ENCODE results near the gene ANO2. TPM values are rescaled to one million over a fixed set of nuclear protein-coding genes. Genes with fewer than 3 reads are reported as not detected.

ANO2 gene
- polyA plus RNA-seq, 10 donors = 2.4 to 5.1 (median 3.8) TPM

DNA sequence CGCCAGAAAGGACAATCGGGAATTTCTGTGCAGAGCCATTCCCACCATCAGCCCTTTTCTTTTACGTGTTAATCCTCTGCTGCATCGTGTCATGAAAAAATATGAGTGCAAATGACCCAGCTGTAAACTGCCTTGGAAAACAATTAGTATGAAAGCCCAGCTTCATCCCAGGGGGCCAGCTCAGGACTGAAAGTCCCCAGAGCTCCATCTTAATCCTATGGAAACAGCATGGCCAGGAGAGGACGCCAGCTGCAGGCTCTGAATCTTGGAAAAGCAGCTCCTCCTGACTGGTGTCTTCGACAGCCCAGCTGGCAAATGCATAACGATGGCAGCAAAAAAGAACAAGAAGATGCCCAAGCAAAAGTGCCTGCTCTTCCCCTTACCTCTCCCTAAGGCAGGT is 321.6 kb downstream of the ANO2 start:
- no peak for DNase-seq

DNA sequence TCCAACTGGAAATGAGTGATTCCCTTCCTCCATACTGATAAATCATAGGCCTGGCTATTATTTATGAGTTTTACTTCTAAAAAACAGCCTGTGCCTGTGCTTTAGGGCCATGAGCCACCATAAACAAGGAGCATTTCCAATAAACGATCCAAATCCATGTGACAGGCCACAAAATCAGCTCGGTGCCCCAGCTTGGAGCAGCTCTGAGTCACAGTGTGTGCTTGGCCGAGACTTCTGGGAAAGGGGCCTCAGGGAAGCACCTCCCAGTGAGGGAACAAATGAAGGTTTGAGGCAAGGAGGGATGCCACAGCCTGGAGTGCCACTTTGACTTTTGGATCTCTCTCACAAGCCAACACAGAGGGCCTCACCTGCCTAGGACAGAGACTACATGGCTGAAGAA is 322.8 kb downstream of the ANO2 start:
- DNase-seq = no peak

DNA sequence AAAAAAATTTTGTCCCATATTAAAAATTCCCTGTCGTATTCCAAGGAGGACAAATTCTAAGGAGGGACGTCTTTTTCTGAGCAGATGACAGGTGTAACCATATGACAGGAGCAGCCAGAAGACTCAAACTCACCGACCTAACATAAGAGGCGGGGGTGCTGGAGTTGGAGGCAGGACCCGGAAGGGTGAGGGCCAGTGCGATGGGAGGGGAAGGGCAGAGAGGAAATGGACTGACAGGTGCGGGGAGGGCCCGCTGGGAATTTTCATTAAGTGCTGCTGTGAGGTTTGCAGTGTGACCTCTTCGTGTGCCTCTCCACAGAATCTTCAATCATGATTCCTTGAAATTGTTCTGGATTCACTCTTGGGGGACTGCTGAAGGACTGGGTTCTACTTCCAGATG is 323.7 kb downstream of the ANO2 start:
- no peak for DNase-seq

DNA sequence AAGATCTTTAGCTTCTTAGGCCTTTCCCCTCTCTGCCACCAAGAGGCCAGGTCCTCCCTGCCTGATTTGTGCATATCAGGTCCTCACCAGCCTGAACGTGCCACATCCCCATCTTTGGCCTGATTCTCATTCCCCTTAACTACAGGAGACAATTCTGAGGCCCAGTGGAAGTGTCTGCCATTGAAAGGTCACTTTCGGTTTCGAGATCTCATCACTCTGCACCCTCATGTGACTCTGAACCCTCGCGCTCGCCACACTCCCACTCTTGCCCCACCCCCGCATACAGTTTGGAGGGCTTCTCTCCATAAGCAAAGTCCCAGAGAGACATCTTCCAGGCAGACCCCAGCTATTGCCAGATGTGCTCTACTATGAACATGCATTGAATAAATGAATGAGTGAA is 324.2 kb downstream of the ANO2 start:
- no peak for DNase-seq

DNA sequence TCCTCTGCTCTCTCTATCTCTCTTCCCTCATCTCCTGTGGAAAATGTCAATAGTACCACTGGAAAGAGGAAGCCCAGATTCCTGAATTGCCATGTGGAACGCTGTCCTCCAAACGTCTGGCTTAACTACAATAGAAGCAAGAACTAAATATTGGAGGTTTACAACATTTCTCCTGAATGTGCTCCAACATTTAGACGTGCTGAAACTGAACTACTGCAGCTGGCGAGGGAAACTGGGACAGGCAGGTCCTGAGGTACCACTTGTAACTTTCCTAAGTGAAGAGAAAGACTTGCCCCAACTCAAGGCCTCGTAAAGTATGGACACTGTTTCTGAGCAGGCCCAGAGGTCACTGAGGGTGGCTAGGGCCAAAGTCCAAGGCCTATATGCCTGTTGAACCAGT is 325.4 kb downstream of the ANO2 start:
- peak in 1 of 3 donors; percentile 22 for DNase-seq

DNA sequence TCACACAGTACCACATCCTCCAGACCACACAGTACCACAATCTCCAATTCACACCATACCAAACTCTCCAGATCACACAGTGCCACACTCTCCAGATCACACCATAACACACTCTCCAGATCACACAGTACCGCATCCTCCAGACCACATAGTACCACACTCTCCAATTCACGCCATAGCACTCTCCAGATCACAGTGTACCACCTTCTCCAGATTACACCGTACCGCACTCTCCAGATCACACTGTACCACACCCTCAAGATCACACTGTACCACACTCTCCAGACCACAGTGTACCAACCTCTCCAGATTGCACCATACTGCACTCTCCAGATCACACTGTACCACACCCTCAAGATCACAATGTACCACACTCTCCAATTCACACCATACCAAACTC is 328.2 kb downstream of the ANO2 start:
- no peak for DNase-seq

DNA sequence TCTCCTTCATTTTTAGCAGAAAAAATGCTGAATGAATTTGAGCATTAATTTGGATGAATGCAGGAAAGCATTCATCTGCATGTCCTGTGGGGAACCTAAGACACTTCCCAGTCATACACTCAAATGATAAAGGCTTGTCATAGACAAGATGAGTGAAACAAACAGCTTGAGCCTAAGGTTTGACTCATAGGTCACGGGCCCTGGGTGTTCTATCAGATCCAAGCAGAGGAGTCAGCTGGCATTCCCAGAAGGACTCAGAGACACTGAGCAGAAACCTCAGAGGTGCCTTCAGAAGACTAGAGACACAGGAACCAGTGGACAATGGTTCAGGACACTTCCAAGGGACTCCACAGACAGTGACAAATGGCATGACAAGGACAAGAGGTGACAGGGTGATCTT is 329.3 kb downstream of the ANO2 start:
- no peak for DNase-seq

DNA sequence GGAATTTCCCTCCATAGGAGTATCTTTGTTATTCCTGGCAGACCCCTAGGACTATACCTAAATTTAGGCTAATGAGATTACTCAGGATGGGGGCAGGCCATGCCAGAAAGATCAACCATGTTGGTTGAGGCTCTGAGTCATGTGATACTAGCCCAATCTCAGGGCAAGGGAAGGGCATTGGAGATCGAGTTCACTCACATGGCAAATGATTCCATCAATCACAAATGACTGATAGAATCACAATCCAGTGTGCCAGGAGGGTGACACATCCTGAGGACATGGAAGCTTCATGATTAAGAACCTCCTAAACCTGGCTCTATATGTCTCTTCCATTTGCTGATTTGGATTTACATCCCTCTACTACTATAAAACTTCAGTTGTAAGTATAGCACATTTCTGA is 330.8 kb downstream of the ANO2 start:
- peak in 1 of 3 donors; percentile 41 for DNase-seq

DNA sequence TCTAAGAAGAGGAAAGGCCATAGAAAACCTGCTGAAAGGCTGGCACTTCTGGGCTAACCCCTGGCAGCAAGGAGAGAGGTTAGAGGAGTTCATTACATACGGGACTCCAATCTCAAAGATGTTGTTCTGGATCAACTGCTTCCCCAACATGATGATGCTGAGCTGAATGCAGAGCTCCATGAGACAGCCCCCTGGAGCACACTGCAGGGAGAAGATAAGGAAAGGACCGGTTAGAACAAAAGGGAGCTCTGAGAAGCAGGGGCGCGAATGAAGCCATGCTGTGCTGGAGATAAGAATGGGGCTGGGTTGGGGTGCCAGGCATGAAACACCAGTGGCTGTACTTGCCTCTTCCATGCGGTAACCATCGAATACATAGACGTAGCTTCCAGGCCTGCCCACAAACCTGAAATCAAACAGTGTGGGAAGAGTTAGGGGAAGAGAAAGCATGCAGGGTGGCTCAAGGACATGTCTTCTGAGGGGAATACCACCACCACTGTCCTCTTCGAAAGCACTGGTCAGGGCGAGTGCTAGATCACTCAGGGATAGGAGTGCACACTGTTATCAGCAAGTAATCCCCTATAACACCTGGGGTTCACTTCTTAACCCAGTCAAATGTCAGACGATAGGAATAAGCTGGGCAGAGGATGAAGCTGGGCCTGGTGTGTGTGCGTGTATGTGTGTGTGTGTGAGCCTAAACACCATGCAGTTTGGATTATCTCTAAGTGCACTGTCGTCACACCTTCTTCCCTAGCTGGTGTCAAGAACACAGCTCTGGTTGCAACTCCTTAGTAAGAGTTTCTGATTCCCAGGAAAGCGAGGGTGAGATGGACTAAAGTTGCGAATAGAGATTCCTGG is 332.3 kb downstream of the ANO2 start:
- no peak for DNase-seq

DNA sequence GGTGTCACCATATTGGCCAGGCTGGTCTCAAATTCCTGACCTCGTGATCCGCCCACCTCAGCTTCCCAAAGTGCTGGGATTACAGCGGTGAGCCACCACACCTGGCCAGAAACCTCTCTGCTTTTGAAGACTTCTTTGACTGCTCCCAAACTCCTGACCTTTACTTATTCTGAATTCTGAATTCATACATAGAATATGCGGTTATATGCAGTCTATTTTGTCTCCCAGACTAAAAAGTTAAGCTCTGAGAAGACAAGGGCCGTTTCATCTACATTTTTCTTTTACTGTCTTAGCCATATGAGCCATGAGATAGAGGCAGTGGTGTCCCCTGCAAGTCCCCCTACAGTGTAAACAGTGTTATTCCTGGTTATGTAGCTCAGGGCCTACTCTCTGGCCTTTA is 333.9 kb downstream of the ANO2 start:
- DNase-seq = no peak

DNA sequence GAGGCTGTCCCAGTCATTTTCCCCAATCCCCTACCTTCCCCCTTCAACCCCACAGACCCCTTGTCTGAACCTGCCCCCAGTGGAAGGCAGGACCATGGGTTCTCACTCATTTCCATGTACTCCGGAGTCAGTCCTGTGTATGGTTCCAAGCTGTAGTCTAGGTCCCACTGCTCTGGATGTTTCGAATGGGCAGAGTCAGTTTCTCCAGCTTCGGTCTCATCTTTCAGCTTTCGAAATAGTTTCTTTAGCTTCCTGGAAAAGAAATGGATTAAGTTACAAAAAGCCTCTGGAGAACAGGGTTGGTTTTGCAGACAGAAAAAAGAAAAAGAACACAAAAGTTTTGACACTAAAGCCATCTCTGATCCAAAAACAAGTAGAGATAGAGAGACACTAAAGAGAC is 345.7 kb downstream of the ANO2 start:
- no peak for DNase-seq

DNA sequence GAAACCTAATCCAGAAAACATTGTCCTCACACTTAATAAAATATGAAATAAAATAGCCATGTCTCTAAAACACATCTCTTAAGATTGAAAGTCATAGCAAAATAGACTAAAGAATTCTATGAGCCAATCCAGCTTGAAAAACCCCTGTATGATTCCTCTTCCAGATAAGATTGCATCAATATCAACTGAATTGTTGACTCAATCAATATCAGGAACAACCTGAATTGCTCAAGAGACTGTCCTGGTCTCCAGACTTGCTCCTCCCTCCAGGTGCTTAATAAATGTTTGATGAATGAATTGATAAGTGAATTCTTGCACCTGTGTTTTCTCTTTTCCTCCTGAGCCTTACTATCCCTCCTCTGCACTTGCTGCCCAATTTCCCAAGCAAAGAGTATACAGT is 351.1 kb downstream of the ANO2 start:
- no peak for DNase-seq

DNA sequence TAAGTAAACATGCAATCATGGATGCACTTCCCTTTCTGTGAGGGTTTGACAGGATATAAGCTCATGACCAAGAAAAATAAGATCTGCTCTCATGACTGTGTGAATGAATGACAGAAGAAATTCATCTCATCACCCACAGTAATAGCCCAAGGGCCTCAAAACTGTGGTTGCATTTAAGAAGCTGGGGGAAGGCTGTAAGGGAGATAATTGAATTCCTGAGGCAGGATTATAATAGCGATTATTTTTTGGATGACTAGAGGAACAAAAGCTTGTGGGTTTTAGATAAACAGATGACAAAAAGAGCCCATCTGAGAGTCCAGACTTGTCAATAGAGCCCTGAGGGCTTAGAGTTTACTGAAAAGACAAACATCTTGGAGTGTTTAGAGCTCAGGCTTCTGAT is 352.0 kb downstream of the ANO2 start:
- no peak for DNase-seq

DNA sequence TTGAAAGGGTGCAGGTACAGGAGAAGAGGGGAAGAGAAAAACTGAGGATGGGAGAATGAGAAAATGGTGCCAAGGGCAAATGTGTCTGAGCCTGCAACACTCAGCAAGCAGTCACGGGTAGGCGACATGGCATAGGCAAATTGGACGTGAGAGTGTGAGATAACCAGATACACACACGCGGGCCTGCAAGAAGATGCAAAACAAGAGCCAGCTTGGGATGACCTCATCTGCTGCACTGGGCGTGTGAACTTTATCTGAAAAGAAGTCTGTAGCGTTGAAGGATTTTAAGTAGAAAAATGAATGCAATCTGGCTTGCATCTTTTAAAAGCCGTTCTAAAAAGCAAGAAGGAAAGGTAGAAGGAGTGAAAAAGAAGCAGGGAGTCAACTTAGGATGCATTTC is 352.7 kb downstream of the ANO2 start:
- no peak for DNase-seq

DNA sequence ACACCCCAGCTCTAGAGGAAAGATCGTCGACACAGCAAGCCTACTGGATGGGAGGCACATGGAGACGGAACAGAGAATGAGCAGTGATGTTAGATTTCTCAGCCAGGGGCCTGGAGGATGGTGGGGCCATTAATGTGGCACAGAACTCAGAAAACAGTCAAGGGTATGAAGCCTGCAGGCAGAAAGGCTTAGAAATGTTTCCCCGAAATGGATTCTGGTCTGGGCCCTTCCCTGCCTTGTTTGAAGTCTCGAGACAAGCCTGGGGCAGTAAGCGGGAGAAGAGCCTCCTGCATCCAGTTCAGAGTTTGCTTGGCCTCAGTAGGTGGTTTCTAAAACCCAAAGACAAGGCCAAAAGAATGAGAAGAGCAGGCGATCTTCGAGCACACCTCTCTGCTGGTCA is 354.7 kb downstream of the ANO2 start:
- no peak for DNase-seq

DNA sequence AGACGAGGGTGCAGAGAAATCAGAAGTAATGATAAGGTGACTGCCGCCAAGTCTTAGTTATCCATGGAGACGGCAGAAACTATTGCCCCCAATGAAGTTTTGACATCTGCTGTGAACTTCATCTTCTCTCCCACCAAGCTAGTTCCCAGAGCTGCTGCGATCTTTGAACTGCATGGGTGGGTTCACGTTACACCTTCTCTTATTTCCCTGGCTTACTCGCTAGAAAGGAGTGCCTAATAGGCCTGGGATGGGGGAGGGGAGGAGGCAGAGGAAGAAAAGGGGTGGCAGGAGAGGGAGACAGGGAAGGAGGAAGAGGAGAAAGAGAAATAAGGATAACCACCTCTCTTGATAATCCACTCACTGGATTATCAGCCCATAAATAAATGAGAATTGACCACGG is 356.0 kb downstream of the ANO2 start:
- no peak for DNase-seq

DNA sequence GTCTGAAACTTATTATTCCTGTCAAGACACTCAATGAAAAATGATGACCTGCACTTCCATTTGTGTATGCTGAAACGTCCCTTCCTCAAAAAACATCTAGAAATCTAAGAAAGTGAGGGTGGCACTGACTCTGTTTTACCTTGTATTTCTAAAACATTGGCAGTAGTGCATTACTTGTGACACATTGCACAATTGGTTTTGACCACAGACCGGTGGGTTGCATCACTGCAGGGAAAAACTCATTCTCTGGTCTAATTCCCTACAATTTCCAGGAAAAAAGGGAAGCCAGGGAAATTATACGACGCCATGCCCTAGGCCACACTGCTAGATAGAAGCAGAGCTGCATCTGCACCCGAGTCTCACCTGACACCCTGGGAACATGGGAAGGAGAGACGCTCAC is 356.5 kb downstream of the ANO2 start:
- DNase-seq = no peak

DNA sequence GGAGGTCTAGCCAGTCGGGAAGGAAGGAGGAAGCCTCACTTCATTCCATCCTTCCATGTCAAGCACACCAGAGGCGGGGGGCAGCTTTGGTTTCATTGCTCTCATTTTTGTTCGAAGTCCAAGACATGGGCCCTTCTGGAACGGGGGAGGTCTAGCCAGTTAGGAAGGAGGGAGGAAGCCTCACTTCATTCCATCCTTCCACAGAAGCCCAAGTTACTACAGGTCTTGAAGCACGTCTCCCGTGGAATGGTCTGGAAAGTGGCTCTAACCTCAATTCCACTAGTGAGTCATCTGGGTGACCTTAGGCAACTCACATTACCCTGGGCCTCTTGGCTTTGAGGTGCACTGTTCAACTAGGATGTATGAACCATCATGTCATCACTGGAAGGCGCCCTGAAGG is 356.9 kb downstream of the ANO2 start:
- peak in 1 of 3 donors; percentile 54 for DNase-seq

DNA sequence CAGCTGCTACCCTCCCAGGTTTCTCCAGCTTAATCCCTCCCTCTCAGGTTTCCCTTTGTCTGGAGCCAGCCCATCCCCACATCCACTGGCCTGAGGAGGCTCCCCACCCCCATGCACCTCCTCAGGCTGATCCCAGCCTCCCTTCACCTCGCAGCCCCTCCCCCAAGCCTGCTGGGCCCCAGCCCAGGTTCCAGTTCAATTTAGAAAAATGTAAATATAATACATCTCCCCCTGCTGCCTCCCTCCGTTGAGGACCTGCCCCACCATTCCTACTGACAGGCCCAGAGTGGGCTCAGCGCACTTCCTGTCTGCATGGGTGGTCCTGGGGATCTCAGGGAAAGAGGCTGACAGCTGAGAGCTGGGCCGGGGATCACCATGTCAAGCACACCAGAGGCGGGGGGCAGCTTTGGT is 357.3 kb downstream of the ANO2 start:
- no peak for DNase-seq

DNA sequence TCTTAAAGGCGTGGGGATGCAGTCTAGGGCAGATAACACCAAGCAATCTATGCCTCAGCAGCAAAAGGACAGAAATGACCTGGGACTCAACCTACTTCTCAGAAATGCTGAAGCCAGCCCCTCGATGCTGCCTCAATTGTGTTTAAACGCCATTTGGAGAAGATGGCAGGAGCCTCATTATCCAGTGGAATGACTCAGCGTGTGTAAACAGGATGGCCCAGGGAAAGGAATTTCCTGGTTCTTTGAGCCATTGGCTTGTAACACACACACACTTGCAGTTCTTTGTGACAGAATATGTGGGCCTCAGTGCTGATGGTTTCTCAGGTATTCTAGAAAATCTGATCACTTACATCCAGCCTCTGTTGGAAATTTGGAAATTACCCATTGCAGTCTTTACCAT is 358.9 kb downstream of the ANO2 start:
- DNase-seq = peak in 1 of 3 donors; percentile 25

DNA sequence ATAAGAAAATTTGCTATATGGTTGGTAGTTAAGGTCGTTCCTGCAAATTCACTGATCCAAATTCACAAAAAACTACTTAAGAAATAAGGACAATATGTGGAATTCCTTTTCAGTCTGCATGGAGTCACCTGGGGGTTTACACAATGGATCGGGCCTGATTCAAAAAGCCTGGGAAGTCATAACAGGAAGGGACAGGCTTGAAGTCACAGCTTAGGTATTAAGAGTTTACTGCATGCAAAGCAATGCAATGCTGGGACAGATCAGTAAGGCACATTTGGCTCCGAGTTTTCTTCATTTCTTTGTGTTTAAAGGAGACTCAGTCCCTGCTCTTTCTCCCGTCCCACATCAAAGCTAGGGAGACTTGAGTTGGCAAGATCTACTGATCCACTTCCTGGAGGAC is 359.9 kb downstream of the ANO2 start:
- no peak for DNase-seq

DNA sequence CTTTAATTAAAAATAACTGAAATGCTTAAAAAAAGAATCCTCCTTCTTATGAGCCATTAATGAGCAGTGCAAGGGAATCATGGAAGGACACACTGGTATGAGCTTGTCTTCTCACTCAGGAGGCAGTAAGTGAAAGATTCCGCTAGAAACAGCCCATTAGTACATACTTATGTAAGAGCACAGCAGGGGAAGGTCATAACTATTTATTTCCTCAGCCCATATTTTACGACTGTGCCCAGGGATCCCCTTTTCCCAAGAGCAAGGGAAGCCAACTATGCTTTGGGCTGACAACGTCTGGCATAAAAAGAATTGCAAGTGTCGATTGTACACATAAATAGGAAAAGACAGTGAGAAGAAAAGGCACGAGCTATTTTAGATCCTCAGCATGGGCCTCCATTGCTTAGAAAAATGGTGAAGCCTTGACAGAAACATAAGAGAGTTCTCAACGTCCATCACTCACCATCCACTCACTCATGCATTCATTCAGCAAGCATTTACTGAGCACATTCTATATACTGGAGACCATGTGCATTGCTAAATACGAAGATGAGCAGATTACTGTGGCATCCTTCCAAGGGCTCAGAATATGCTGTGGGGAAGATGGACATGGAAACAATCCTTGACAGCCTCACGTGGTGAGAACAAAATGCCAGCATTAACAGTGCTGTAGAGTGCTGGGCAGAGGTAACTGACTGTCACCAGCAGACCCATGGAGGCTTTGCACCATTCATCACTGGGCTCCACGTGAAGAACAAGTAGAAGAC is 360.5 kb downstream of the ANO2 start:
- DNase-seq = no peak

DNA sequence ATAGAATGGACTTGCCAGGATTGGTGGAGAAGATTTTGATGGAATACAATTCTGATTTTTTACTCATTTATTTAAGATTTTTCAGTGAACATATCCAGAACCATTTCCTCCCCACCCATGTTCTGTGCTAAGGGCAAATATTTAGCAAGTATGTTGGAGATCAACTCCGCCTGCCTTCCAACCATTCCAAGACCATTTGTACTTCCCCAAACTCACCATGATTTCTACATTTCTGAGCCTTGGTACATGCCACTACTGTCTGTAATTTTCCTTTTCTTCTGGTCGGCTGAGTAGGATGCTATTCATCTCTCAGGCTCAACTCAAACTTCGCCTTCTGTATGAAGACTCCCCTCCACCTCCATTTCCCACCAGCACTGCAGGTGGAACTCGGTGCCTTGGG is 362.5 kb downstream of the ANO2 start:
- DNase-seq = no peak

Data from muscle of back (tissue), 11 donors.